Peyer's patch (tissue), 4 donors: ENCODE data around the gene IQGAP2.

Experiments
- CTCF ChIP-seq, 6 experiments: fragments of 450-650 bp in 4 of 6; fragments of 200-600 bp in 2 of 6; sonication (generic) in 1 of 6; IDR thresholded peaks; one replicate each; pipeline ENCODE4 v1.5.1; 2017 to 2019; ENCODE audit warnings: antibody characterized with exemption in 6 of 6, mild to moderate bottlenecking in 3 of 6, moderate library complexity in 1 of 6
- POLR2A ChIP-seq, 2 donors: fragments of 450-650 bp; IDR thresholded peaks; one replicate each; pipeline ENCODE4 v1.5.1; 2017; ENCODE audit warnings: antibody characterized with exemption in 2 of 2, mild to moderate bottlenecking in 2 of 2, moderate library complexity in 2 of 2

GRCh38 chr5:76485511-76485910, 82.4 kb downstream of the IQGAP2 start:
- no peak for TF ChIP-seq CTCF (IDR thresholded peaks at IDR 0.05)
- TF ChIP-seq POLR2A (IDR thresholded peaks at IDR 0.05), result no peak
